Endothelial cell of umbilical vein (primary cell): Measurements from ENCODE around the gene ACAA1. TPM values are rescaled to one million over a fixed set of nuclear protein-coding genes. Genes with fewer than 3 reads are reported as not detected.

Experiments
- BruUV-seq: library from RNA; stranded (reverse); fragments of 400-500 nt; replicated peaks from 2 replicates; lab custom pipeline; 2021; lab: Mats Ljungman, UMichigan
- CTCF ChIA-PET: fragments of 300-600, 350-600 bp; sonication (Branson Sonifier 250); formaldehyde crosslinking; loops from one replicate; lab custom pipeline; 2021; ENCODE audit warnings: antibody characterized with exemption, inconsistent platforms; lab: Charles Lee
- POLR2A ChIA-PET: fragments of 300-600, 350-600 bp; sonication (Branson Sonifier 250); formaldehyde crosslinking; loops from one replicate; lab custom pipeline; 2021; ENCODE audit warnings: antibody characterized with exemption, inconsistent platforms; lab: Charles Lee
- DNase-seq: peaks from one replicate; pipeline ENCODE4 v3.0.0-alpha.2; 2011; ENCODE audit warnings: low read depth, low spot score
- FAIRE-seq: peaks from 2 replicates; lab custom pipeline; 2011; peaks lifted over from hg19 to GRCh38; lab: Jason Lieb, UNC
- H2AFZ ChIP-seq: 2 replicates; pipeline ENCODE4 v1.6.0; 2012; ENCODE audit warnings: low read depth, low read length, control low read depth, inconsistent platforms
- H3K27ac ChIP-seq: 2 replicates; pipeline ENCODE4 v1.5.1; 2011; ENCODE audit warnings: low read depth, mild to moderate bottlenecking, control low read depth, low read length, moderate library complexity; ENCODE audit not compliant: insufficient read depth
- H3K27me3 ChIP-seq, 2 experiments: 2 replicates each; pipeline versions ENCODE4 v1.6.0 to v1.6.1; 2011; ENCODE audit warnings: low read length in 2 of 2, mixed read lengths in 1 of 2; ENCODE audit not compliant: control insufficient read depth in 2 of 2, insufficient read depth in 2 of 2
- H3K36me3 ChIP-seq, 2 experiments: 2 replicates in 1 of 2; 3 replicates in 1 of 2; pipeline ENCODE4 v1.5.1; 2011; ENCODE audit warnings: low read length in 2 of 2, mild to moderate bottlenecking in 1 of 2, moderate library complexity in 1 of 2; ENCODE audit not compliant: control insufficient read depth in 2 of 2, insufficient read depth in 2 of 2; ENCODE audit errors: extremely low read depth in 1 of 2
- H3K4me1 ChIP-seq: 3 replicates; pipeline ENCODE4 v1.5.1; 2011; ENCODE audit warnings: mild to moderate bottlenecking, low read length; ENCODE audit not compliant: control insufficient read depth, insufficient read depth; ENCODE audit errors: extremely low read depth
- H3K4me2 ChIP-seq: 2 replicates; pipeline ENCODE4 v1.6.1; 2011; ENCODE audit warnings: low read length, control low read depth, mixed read lengths; ENCODE audit not compliant: insufficient read depth
- H3K4me3 ChIP-seq, 3 experiments: fragments of 200-600 bp in 1 of 3; sonication (generic), shearing (Covaris generic) in 1 of 3; replicated peaks in 1 of 3; 2 replicates each; pipeline ENCODE4 v1.5.1; 2011 to 2016; ENCODE audit warnings: control low read depth in 3 of 3, low read length in 3 of 3, mild to moderate bottlenecking in 2 of 3, inconsistent platforms in 1 of 3, low read depth in 1 of 3, moderate library complexity in 1 of 3; ENCODE audit not compliant: insufficient read depth in 1 of 3
- H3K79me2 ChIP-seq: 2 replicates; pipeline ENCODE4 v1.6.0; 2012; ENCODE audit warnings: low read length, inconsistent platforms; ENCODE audit not compliant: control insufficient read depth, insufficient read depth
- H3K9ac ChIP-seq: replicated peaks from 2 replicates; pipeline ENCODE3; 2011; ENCODE audit warnings: low read length, control low read depth; ENCODE audit not compliant: insufficient read depth; ENCODE audit errors: extremely low read depth
- H3K9me1 ChIP-seq: replicated peaks from 3 replicates; pipeline ENCODE4 v1.6.0; 2011; ENCODE audit warnings: mild to moderate bottlenecking, low read length; ENCODE audit not compliant: control insufficient read depth, insufficient read depth; ENCODE audit errors: extremely low read depth
- H3K9me3 ChIP-seq: replicated peaks from 2 replicates; pipeline ENCODE4 v1.5.1; 2012; ENCODE audit warnings: low read length, inconsistent platforms; ENCODE audit not compliant: control insufficient read depth, insufficient read depth
- H4K20me1 ChIP-seq: replicated peaks from 2 replicates; pipeline ENCODE3; 2011; ENCODE audit warnings: mild to moderate bottlenecking, low read length; ENCODE audit not compliant: control insufficient read depth, insufficient read depth; ENCODE audit errors: extremely low read depth
- EZH2 ChIP-seq: IDR thresholded peaks from 2 replicates; pipeline ENCODE4 v1.6.1; 2012; ENCODE audit warnings: borderline replicate concordance, low read depth, mild to moderate bottlenecking, moderate library complexity, low read length, inconsistent platforms; ENCODE audit not compliant: severe bottlenecking
- FOS ChIP-seq: IDR thresholded peaks from 2 replicates; pipeline ENCODE4 v1.6.1; 2011; ENCODE audit warnings: mild to moderate bottlenecking, low read length, moderate library complexity, borderline replicate concordance; ENCODE audit not compliant: insufficient read depth
- GATA2 ChIP-seq: IDR thresholded peaks from 2 replicates; pipeline ENCODE4 v1.7.0; 2011; ENCODE audit warnings: low read depth, mild to moderate bottlenecking, moderate library complexity, mixed read lengths, low read length; ENCODE audit not compliant: insufficient read length, insufficient read depth
- JUN ChIP-seq: IDR thresholded peaks from 2 replicates; pipeline ENCODE4 v1.6.1; 2011; ENCODE audit warnings: borderline replicate concordance, low read depth; ENCODE audit not compliant: insufficient read length, insufficient read depth
- MYC ChIP-seq: IDR thresholded peaks from one replicate; pipeline ENCODE4 v1.6.1; 2011; ENCODE audit warnings: mild to moderate bottlenecking, low read depth, low read length
- POLR2A ChIP-seq: IDR thresholded peaks from 2 replicates; pipeline ENCODE4 v1.6.1; 2012; ENCODE audit warnings: low read depth, mild to moderate bottlenecking, control low read depth, low read length
- POLR2AphosphoS5 ChIP-seq: IDR thresholded peaks from 2 replicates; pipeline ENCODE4 v1.6.1; 2012; ENCODE audit warnings: low read depth, mild to moderate bottlenecking, control low read depth, low read length, moderate library complexity; ENCODE audit not compliant: insufficient read depth
- dilution Hi-C: fragments of 300-500 bp; cut with MboI; formaldehyde crosslinking; loops from one replicate; pipeline ENCODE4 v1.15.0; 2019; ENCODE audit warnings: low sequenced_read_pairs; ENCODE audit not compliant: extremely low pct_ligation_motif_present
- intact Hi-C: fragments of 100-400 bp; cut with micrococcal nuclease; formaldehyde crosslinking; loops from one replicate; pipeline ENCODE4 v1.10.0; 2022
- polyA plus RNA-seq, 4 experiments: library from polyadenylated mRNA; depleted of rRNA in 3 of 4; stranded (reverse) in 3 of 4; unstranded in 1 of 4; fragments of >200 nt; gene quantifications; 2 replicates each; pipeline versions ENCODE4 v1.2.1 to v1.2.3, GENCODE V29; 2011 to 2012; ENCODE audit warnings: missing spikeins in 1 of 4
- total RNA-seq: library from RNA; stranded (reverse); gene quantifications from 2 replicates; pipeline ENCODE4 v1.2.3, GENCODE V29; 2021
- TF ChIP-seq, protein P1 (sequence below), 2 donors: IDR thresholded peaks; 1 replicate in 1 of 2; 2 replicates in 1 of 2; pipeline ENCODE4 v1.5.1; 2011; ENCODE audit warnings: low read length in 2 of 2, mild to moderate bottlenecking in 2 of 2, moderate library complexity in 2 of 2, control low read depth in 1 of 2, inconsistent platforms in 1 of 2, low read depth in 1 of 2; ENCODE audit not compliant: insufficient read depth in 1 of 2; ENCODE audit errors: extremely low read depth in 1 of 2
- TF ChIP-seq, protein P2 (sequence below): IDR thresholded peaks from 2 replicates; pipeline ENCODE4 v1.6.1; 2011; ENCODE audit not compliant: insufficient read depth, insufficient read length

The ACAA1 gene
- total and polyA plus RNA-seq, 2 donors (not counting 3 experiments of a cell fraction or from before 2014, with no cell fraction given) = 52.1 to 53.8 TPM

DNA sequence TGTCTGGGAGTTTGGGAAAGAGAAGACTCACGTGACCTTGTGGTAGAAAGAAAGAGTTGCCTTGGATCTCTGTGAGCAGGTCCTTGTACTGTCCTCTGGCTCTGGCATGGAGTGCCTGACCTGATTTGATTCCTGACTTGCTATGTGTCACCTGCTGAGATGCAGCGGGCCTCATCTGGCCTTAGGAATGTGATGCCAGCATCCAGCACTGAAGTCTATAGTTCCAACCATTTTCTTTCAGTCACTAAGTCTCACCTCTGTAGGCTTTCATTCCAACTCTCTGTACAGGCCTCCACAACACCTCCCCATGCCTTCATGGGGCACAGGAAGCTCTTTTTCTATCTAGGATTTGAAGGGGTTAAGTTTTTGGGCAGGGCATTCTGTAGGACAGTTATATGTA lies 16.3 kb upstream of the ACAA1 start:
- DNase-seq (no peak), FAIRE-seq (no peak)
- H3K27ac ChIP-seq = no peak overlapping the region
- no peak overlapping the region for H2AFZ ChIP-seq
- intact Hi-C loops = no loop called here
- H3K4me1 ChIP-seq = no peaks in the 10 kb centered on the region
- no peak overlapping the region for H3K4me2 ChIP-seq
- H3K27me3 ChIP-seq = no peaks in the 10 kb centered on the region
- H3K9me1 ChIP-seq = no peaks in the 10 kb centered on the region
- dilution Hi-C loops = no loop called here
- ChIA-PET CTCF (interaction anchor here (4.2 kb wide), 1 partner anchor 11 kb away, joined by 20 read pairs; the partner anchor contains the start of gene OXSR1), POLR2A (no interaction called here)
- BruUV-seq = no TSS peak
- H3K9me3 ChIP-seq = no peaks in the 10 kb centered on the region
- H3K36me3 ChIP-seq = no peaks in the 10 kb centered on the region
- H3K79me2 ChIP-seq = no peaks in the 10 kb centered on the region
- H3K4me3 ChIP-seq = no peak overlapping the region
- H4K20me1 ChIP-seq = no peaks in the 10 kb centered on the region
- no peak overlapping the region for H3K9ac ChIP-seq
- TF ChIP-seq EZH2 (no peak), MYC (no peak), FOS (no peak), POLR2A (no peak), POLR2AphosphoS5 (no peak), JUN (no peak), GATA2 (no peak)
- TF ChIP-seq, protein P1, sequence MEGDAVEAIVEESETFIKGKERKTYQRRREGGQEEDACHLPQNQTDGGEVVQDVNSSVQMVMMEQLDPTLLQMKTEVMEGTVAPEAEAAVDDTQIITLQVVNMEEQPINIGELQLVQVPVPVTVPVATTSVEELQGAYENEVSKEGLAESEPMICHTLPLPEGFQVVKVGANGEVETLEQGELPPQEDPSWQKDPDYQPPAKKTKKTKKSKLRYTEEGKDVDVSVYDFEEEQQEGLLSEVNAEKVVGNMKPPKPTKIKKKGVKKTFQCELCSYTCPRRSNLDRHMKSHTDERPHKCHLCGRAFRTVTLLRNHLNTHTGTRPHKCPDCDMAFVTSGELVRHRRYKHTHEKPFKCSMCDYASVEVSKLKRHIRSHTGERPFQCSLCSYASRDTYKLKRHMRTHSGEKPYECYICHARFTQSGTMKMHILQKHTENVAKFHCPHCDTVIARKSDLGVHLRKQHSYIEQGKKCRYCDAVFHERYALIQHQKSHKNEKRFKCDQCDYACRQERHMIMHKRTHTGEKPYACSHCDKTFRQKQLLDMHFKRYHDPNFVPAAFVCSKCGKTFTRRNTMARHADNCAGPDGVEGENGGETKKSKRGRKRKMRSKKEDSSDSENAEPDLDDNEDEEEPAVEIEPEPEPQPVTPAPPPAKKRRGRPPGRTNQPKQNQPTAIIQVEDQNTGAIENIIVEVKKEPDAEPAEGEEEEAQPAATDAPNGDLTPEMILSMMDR (IDR thresholded peaks at IDR 0.05; ENCODE audit: extremely low read depth in 1 of 2, insufficient read depth in 1 of 2, low read depth in 1 of 2, low read length in 2 of 2) = no peak
- TF ChIP-seq, protein P2, sequence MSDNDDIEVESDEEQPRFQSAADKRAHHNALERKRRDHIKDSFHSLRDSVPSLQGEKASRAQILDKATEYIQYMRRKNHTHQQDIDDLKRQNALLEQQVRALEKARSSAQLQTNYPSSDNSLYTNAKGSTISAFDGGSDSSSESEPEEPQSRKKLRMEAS = no peak
